HG03103 (cell line): ENCODE data around the gene PRPH.
"Not testable (repeated sequence)": the region's sequence is repeated elsewhere in the genome, so short reads cannot be mapped to it uniquely, and the experiment has no call there.

ENCODE experiments used
- ATAC-seq: cut with Tn5 transposase; IDR thresholded peaks from one replicate; pipeline ENCODE4 v1.9.1; 2021; ENCODE audit warnings: low read depth; ENCODE audit not compliant: unreplicated experiment

The PRPH gene

DNA sequence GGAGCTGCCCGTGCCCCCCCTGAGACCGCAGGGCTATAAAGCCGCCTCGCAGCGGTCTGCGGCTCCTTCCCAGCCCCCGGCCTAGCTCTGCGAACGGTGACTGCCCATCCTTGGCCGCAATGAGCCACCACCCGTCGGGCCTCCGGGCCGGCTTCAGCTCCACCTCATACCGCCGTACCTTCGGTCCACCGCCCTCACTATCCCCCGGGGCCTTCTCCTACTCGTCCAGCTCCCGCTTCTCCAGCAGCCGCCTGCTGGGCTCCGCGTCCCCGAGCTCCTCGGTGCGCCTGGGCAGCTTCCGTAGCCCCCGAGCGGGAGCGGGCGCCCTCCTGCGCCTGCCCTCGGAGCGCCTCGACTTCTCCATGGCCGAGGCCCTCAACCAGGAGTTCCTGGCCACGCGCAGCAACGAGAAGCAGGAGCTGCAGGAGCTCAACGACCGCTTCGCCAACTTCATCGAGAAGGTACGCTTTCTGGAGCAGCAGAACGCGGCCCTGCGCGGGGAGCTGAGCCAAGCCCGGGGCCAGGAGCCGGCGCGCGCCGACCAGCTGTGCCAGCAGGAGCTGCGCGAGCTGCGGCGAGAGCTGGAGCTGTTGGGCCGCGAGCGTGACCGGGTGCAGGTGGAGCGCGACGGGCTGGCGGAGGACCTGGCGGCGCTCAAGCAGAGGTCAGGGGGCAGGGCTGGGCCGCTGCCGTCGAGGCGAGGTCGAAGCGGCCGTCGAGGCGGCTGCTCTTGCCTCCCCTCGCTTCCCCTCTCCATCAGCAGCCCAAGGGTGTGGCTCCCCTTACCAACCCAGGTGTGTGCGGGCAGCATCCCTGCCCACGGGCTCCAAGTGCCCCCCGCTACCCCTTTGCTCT is at the start of gene PRPH:
PRPH (plus strand) TSS at position 66 of the 855 bp plus-strand sequence; CDS start at position 120, 54 bp downstream.
- ATAC-seq = no peak

DNA sequence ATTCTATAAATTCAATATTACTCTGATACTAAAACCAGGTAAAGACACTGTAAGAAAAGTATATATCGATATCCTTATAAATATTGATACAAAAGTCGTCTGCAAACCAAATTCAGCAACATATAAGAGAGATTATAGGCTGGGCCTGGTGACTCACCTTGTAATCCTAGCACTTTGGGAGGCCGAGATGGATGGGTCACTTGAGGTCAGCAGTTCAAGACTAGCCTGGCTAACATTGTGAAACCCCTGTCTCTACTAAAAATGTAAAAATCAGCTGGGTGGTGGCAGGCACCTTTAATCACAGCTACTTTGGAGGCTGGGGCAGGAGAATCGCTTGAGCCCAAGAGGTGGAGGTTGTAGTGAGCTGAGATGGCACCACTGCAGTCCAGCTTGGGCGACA is 43.6 kb upstream of the PRPH start:
- no peak for ATAC-seq

DNA sequence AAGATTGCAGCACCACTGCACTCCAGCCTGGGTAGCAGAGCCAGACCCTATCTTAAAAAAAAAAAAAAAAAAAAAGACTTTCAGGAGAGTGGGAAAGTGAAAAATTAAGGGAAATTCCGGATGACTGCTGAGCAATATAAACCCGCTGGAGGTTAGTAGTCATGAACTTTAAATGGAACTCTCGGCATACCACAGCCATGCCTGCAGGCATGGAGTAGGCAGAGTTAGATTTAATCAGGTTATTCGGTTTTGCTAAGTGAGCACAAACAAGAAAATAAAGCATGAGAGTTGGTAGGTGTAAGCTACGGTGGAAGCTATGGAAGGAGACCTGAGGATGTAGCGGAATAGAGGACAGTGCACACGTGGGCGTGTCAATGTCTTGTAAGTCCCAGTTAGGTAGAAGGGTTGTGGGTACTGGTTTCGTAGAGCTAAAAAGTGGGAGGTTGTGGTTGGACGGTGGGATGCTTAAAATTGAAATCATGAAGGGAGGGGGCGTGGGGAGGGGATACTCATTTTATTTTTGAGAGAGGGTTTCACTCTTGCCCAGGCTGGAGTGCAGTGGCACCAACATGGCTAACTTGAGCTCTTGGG is 41.8 kb upstream of the PRPH start:
- no peak for ATAC-seq

- ATAC-seq = not testable (repeated sequence)
These were observed 39.5 kb upstream of the PRPH start for GRCh38 chr12:49255456-49255855.

GRCh38 chr12:49255857-49256637 is 38.9 kb upstream of the PRPH start:
- ATAC-seq = no peak

GRCh38 chr12:49257508-49258184 is 37.3 kb upstream of the PRPH start:
- not testable (repeated sequence) for ATAC-seq

- no peak for ATAC-seq
These were observed 35.5 kb upstream of the PRPH start for GRCh38 chr12:49259452-49259851.

- no peak for ATAC-seq
These were observed 34.8 kb upstream of the PRPH start for GRCh38 chr12:49260166-49260565.

GRCh38 chr12:49260571-49261363 is 34.2 kb upstream of the PRPH start:
- no peak for ATAC-seq

DNA sequence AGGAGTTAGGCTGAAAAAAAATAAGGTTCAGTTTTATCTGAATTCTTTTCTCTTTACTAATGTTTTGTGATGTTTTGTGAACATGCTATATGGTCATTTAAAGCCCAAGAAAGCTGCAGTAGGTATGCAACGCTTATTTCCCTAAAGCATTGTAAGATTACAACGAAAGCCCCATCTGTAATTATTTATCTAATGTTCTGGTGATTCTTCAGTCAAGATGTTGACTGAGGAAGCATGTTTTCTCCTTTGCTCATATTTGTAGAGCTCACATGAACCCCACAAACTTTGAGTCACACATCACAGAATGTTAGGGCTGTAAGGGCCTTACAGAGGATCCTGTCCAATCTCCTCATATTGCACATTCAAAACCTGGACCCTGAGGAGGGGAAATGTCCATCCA is 33.2 kb upstream of the PRPH start:
- no peak for ATAC-seq

DNA sequence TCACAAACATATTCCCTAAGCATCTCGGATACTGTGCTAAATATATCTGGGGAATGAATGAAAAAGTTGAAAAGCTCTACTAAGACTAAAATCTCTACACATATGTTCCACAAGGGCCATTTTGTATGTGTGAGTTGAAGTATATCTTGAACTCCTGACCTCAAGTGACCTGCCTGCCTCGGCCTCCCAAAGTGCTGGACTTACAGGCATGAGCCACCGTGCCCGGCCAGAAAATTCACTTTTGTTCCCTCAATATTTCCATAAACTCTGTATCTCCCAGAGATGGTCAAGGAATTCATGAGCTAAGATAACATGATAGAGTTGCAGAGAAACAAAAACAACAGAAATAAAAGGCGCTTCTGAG is 31.6 kb upstream of the PRPH start:
- ATAC-seq = no peak

- ATAC-seq = peak; percentile 12
These were observed 30.5 kb upstream of the PRPH start for GRCh38 chr12:49264466-49264872.

GRCh38 chr12:49264873-49265792 is 29.8 kb upstream of the PRPH start, which contains the start of gene TUBA1C:
TSS of gene TUBA1C (plus strand) at chr12:49265082. CDS start at chr12:49265182, 100 bp downstream.
- peak; percentile 80 for ATAC-seq

DNA sequence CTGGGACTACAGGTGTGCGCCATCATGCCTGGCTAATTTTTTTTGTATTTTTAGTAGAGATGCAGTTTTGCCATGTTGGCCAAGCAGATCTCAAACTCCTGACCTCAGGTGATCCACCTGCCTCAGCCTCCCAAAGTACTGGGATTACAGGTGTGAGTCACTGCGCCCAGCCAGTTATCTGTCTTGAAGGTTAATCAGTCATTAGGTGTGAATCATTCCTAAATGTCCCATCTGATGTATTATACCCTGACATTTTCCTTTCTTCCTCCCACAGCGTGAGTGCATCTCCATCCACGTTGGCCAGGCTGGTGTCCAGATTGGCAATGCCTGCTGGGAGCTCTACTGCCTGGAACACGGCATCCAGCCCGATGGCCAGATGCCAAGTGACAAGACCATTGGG is 25.8 kb upstream of the PRPH start:
- not testable (repeated sequence) for ATAC-seq

DNA sequence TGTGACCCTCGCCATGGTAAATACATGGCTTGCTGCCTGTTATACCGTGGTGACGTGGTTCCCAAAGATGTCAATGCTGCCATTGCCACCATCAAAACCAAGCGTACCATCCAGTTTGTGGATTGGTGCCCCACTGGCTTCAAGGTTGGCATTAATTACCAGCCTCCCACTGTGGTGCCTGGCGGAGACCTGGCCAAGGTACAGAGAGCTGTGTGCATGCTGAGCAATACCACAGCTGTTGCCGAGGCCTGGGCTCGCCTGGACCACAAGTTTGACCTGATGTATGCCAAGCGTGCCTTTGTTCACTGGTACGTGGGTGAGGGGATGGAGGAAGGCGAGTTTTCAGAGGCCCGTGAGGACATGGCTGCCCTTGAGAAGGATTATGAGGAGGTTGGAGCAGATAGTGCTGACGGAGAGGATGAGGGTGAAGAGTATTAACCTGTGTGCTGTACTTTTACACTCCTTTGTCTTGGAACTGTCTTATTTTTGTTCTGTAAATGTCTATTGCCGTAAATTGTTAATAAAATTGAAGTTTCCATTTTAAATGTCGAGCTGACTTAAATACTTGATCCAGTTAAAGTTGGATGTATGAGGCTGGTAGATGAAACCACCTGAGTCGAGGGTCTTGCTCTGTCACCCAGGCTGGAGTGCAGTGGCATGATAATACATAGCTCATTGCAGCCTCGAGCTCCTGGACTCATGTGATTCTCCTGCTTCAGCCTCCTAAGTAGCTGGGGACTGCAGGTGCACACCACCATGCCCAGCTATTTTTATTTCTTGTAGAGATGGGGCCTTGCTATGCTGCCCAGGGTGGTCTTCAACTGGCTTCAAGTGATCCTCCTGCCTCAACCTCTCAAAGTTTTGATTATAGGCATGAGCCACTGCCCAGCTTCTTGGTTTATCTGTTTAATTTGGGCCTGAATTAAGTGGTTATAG is 21.9 kb upstream of the PRPH start:
- no peak for ATAC-seq

DNA sequence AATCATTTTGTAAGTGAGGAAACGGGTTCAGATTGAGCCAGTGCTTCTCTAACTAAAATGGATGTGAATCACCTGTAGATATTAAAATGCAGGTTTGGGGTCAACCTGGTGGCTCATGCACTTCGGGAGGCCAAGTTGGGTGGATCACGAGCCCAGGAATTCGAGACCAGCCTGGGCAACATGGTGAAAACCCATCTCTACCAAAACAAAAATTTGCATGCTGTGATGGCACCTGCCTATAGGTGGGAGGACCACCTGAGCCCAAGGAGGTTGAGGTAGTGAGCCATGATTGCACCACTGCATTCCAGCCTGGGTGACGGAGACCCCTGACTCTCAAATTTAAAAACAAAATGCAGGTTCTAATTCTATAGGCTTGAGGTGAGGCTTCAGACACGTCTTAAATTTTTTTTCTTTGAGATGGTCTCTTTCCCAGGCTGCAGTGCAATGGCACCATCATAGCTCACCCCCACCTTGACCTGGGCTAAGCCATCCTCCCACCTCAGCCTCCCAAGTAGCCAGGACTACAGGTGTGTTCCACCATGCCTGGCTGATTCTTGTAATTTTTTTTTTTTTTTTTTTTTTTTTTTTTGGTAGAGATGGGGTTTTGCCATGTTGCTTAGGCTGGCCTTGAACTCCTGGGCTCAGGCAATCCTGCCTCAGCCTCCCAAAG is 21.1 kb upstream of the PRPH start:
- no peak for ATAC-seq

DNA sequence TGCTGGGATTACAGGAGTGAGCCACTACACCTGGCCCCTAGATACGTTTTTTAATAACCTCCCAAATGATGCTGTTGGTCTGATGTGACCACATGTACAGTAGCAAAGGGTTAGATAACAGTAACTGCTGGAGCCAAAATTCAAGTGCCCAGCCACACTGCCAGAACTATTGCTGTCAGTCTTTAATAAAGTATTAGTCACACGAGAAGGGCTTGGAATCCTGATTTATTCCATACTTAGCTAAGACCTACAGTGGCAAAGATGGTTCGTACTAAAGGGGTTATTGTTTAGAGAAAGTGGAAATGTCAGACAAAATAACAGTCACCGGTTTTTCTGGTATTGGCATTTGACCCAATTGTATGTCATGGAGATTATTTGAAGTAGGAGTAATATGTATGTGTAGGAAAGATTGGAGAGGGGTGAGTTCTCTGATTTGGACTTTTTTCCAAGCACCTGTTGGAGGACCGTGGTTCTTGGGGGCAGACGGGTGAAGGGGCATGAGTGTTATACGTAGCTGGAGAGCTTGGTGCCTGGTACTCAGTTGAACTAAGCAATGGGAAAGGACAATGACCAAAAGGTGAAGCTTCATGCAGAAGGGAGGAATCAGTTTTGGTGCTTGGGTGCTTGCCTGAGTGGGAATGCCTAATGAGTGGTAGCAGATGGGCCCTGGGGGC is 20.4 kb upstream of the PRPH start:
- no peak for ATAC-seq
